Measurements from ENCODE around the gene SH3BGR.
"Not testable (repeated sequence)": the region's sequence is repeated elsewhere in the genome, so short reads cannot be mapped to it uniquely, and the experiment has no call there.

Gene SH3BGR

DNA sequence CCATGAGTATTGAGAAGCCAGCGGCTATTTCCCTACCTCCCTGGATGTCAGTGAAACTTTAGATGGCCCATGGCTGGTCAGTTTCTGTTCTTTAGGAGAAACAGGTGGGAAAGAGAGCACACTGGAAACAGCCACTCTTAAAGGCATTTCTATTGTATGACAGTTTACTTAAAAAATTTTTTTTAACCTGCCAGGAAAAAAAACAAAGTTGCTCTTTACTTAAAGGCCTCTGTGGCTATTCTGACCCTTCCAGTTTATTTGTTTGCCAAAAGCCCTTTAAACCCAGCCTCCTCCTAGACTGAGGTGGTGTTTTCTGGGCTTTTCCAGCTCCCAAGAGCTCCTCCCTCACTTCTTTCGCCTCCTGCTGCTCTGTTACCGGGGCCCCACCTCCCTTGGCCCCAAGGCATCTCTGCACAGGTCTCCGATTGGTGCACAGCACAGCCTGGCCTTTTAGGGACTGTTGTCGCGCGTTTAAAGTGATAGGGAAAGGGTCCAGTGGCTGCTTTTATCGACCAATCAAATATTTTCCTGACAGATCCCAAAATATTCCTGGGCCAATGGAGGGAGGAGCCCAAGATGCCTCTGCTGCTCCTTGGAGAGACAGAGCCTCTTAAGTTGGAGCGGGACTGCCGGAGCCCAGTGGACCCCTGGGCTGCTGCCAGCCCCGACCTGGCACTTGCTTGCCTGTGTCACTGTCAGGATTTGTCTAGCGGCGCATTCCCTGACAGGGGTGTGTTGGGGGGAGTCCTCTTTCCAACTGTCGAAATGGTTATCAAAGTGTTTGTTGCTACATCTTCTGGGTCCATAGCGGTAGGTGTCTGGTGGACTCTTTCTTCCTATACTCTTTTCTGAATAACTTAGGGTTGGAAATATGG, at the start of gene SH3BGR:
Gene SH3BGR (plus strand): TSS at position 639 of the 875 bp plus-strand sequence. CDS start 127 bp downstream, at position 766.
- no peak for DNase-seq

- DNase-seq: no peak
Observed at GRCh38 chr21:39406065-39406464, 45.7 kb upstream of the SH3BGR start.

GRCh38 chr21:39419204-39419603, 32.6 kb upstream of the SH3BGR start:
- not testable (repeated sequence) for DNase-seq

DNA sequence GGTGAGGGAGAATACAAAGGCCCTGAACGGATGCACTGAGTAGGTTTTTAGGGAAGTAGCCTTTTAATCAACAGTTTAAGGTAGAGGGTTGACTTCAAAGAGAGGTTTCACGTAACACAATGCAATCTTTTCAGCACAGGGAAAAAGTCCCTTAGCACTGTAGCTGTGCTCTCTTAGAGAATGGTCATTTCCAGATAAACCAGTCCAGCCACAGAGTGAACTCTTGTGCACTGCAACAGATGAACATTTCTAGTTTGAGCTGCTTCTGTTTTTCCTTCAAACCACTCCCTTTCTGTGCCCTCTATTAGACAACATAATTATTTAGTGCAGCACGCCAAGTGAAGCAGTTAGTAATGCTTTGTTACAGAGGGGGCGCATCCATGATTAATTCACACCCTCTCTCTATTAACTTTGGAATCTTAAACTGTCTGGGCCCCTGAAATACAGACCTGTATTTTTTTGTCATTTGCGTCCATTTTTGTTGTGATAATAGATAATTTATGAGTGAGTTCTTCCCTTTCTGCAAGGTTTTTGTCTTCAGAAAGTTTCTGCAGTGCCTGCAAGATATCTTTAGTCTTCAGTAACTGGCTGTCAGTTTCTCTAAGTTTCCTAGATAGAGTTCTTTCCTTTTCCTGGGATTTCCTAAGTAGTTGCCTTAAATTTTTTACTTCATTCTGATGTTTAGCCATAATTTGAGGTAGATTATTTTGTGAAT, 29.1 kb upstream of the SH3BGR start:
- DNase-seq: no peak

DNA sequence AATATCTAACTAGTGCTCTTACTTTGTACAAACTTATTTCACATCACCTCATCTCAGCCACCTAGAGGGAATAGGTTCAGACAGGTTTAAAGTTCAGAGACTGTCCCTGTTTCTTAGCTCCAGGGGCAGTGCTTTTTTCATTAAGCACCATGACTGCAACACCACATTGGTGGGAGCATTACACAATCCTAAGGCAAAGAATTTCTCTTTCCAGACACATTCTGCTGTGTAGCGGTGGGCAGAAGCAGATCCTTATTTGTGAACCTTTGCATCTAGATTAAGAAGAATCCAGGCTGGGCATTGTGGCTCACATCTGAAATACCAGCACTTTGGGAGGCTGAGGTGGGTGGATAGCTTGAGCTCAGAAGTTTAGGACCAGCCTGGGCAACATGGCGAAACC, 22.3 kb upstream of the SH3BGR start:
- no peak for DNase-seq

GRCh38 chr21:39430016-39430415, 21.8 kb upstream of the SH3BGR start:
- DNase-seq: no peak

DNA sequence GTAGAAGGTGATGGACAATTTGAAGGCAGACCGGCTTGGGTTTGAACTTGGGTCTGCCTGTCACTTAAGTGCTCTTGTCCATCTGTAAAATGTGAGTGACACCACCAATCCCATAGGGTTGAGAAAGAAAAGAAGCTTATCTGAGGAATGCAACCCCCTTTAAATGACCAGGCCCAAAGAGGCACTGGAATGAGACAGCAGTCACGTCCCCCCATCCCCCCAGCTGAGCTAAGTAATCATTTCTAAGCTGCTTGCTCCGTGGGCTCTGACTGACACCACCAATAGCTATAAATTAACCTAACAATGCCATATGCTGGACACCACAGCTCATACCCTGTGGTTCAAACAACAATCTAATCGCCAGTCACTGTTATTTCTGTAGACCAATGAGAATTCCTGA, 21.3 kb upstream of the SH3BGR start:
- no peak for DNase-seq

DNA sequence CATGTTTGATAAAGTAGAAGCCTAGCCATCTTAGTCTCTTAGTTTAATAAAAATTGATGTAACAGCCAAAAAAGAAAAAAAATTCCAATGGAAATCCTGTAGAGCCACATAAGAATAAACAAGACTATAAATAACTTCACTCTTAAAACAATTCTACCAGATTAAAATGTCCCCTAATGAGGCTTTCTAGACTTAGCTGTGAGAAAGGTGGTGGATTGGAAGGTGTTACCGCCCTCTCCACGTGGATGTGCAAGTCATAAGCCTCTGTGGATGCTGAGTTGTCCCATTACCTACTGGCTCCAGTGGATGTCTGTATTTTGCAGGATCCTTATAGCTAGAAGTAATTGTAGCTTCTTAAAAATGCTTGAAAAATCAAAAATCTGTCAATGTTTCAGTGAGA, 20.8 kb upstream of the SH3BGR start:
- DNase-seq: no peak

DNA sequence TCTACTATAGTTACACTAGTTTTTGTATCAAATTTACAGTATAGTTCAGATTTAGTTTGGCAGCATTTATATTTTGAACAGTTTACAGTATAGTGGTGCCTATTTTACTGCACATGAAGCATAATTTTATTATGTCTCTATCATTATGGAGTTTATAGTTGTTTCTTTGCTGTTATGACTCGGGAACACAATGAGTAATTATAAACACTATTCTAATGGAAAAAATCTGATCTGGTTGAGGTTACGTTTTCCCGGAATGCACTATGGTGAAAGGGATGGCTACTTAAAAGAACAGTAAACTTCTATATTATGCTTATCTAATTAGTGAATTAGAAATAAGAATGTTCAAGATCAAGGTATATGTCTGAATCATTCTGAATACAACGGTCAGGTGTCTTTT, 16.8 kb upstream of the SH3BGR start:
- DNase-seq: no peak

DNA sequence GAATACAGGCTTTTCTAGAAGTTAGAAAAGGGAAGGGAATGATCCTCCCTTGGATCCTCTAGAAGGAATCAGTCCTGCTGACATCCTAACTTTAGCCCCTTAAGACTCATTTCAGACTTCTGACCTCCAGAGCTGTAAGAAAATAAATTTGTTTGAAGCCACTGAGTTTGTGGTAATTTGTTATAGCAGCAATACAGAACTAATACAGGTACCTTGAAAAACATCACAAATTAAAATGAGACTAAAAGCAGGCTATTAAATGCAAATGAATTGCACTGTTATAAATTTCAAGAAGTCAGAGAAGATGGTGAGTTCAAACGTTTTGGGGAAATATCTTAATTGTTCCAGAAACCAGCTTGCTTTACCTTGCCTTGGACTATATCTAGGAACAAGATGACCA, 12.5 kb upstream of the SH3BGR start:
- no peak for DNase-seq

GRCh38 chr21:39441502-39442475, 10.0 kb upstream of the SH3BGR start:
- DNase-seq: peak; percentile 20 to 45

GRCh38 chr21:39444421-39445180, 7.2 kb upstream of the SH3BGR start:
- DNase-seq: peak in 1 of 2 donors; percentile 5

DNA sequence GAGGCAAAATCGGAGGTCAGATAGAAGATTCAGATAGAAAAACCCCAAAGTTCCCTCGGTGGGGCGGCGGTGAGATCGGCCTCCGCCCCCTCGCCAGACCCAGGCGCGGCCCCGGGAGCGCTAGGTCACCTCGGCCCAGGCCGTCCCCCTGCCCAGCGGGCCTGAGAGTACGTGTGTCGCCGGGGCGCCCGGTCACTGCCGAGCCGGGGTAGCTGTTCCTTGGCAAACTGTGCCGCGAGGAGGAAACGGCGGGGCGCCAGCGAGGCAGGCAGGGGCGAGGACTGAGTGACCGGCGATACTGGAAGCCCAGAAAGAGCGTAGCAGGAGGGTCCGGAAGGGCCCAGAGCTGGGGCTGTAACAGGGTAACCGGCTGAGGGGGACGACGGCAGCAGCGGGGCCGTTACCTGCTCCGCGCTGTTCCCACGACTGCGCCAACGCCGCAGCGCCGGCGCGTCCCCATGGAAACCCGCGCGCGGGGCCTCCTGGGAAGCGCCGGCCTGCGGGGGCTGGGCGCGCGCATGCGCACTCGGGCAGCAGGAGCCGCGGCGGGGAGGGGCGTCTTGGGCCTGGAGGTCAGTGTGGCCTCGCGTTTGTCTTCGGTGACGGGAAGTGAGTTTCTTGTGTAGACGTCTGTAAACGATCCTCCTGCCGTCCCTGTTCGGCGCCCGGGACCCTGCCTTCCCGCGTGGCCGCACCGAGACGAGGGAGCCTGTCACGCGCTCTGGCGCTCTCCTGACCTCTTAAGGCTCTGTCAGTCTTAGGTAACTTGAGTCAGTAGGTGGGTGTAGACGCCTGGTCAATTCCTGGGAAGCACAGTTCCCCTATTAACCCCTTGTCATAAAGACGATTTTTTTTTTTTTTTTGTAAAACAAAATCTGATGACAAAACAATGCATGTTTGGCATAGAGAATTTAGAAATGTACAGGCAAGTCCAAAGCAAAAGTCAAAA, 6.2 kb upstream of the SH3BGR start, which contains the start of gene LCA5L:
Gene LCA5L (minus strand): TSS at position 458 of the 949 bp plus-strand sequence. CDS start 17,285 bp downstream, outside the sequence.
- DNase-seq: peak; percentile 85 to 96

DNA sequence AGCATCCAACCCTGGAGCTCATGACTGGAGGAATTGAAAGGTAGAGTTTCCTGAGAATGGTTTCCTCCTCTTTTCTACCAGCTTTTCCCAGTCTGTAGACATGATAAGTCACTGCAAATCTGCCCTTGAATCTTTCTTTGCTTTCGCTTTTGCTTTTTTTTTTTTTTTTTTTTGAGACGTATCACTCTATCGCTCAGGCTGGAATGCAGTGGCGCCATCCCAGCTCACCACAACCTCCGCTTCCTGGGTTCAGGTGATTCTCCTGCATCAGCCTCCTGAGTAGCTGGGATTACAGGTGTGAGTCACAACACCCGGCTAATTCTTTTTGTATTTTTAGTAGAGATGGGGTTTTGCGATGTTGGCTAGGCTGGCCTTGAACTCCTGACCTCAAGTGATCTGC, 4.5 kb upstream of the SH3BGR start:
- no peak for DNase-seq

GRCh38 chr21:39452207-39452969, 618 bp downstream of the SH3BGR start:
- no peak for DNase-seq

DNA sequence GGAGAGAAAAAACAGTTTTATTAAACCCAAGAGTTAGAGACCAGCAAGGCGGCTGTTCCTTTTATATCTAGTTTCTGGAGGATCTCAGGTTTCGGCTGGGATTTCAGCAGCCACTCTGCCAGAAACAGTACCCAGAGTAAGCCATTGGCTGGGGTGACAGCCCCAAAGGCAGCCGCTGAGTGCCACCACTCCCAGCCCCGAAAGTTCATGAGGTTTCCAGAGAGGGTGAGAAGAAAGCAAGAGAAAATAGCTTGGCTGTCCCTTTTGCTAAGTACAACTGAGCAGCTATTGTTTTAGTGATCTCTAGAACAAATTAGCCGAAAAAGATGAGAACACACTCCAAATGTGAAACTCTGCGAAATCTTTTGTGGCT, 1.2 kb downstream of the SH3BGR start:
- DNase-seq: no peak

DNA sequence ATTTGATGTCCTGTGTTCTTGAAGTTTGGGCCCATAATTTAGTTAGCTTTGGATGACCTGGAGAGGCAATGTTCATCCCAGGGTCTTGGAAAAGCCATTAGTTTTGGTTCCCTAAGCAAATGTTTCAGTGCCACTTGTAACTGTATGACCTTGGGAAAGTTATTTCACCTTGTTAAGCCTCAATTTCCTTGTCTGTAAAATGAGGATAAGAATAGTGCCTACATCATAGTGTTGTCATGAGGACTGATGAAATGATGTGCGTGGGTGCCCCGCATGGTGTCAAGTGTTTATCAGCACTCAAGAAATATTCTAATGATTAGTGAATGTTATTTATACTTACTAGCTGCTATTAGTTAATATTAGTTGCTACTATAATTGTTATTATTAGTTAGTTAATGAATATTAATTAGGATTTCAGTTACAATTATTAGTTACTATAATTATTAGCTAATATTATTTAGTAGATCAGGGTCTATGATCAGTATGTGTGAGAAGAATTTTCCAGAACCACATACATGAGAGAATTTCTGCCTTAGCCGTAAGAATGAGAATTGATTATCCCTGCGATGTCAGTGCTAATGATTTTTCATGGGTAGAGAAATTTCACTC, 1.9 kb downstream of the SH3BGR start:
- peak in 1 of 2 donors; percentile 9 for DNase-seq

- DNase-seq: no peak
Observed at GRCh38 chr21:39454949-39455668, 3.3 kb downstream of the SH3BGR start.

DNA sequence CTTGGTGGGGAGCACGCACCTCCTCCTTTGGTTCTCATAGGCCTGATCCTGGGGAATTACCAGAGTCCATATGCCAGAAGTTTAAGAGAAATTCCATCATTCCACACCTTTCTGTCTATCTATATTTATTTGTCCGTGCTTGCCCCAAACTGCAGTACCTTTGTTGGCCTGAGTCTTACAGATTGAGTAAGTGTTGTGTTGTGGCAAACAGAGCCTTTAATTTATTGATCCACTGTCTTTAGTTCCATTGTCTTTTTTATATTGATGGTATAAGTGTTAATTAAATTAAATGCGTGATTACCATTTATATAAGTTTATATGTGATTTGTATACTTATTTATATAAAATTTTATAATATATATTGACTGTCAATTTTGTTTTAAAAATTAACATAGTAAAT, 4.9 kb downstream of the SH3BGR start:
- no peak for DNase-seq

All from inflammatory macrophage treated with lipopolysaccharide for 1 hour (primary cell).